HFFc6 (cell line): ENCODE results near the gene ADNP. TPM values are rescaled to one million over a fixed set of nuclear protein-coding genes. Genes with fewer than 3 reads are reported as not detected.

Source experiments
- DNase-seq: peaks from one replicate; pipeline ENCODE4 v3.0.0-alpha.2; 2018
- H3K27ac Mint-ChIP-seq: 2 replicates; pipeline ENCODE4 v1.8.0; 2020; ENCODE audit warnings: mild to moderate bottlenecking, mixed read lengths
- H3K27me3 Mint-ChIP-seq: 2 replicates; pipeline ENCODE4 v1.8.0; 2021; ENCODE audit warnings: mild to moderate bottlenecking, moderate library complexity, mixed read lengths; ENCODE audit not compliant: insufficient read depth
- H3K36me3 Mint-ChIP-seq: 2 replicates; pipeline ENCODE4 v1.8.0; 2021; ENCODE audit warnings: low read depth, mixed read lengths
- H3K4me1 Mint-ChIP-seq: 2 replicates; pipeline ENCODE4 v1.8.0; 2020; ENCODE audit warnings: low read depth, mixed read lengths
- H3K4me3 Mint-ChIP-seq: 2 replicates; pipeline ENCODE4 v1.8.0; 2020; ENCODE audit warnings: mild to moderate bottlenecking, moderate library complexity, mixed read lengths
- H3K9me3 Mint-ChIP-seq: 2 replicates; pipeline ENCODE4 v1.8.0; 2020; ENCODE audit warnings: mild to moderate bottlenecking, mixed read lengths
- CTCF ChIP-seq: fragments of 200-600 bp; sonication (generic); IDR thresholded peaks from 2 replicates; pipeline ENCODE4 v1.5.0; 2021; ENCODE audit warnings: antibody characterized with exemption, mild to moderate bottlenecking
- total RNA-seq, 6 experiments: library from RNA; stranded (reverse); fragmentation: NEBNext Ultra II Directional; extraction: Animal tissue kit (Norgen Biotek cat#: 25700); gene quantifications; 2 replicates in 1 of 6; 3 replicates in 5 of 6; pipeline ENCODE4 v1.2.3, GENCODE V29; 2021

ADNP gene
- total RNA-seq, 6 experiments from 2014 or later = 56.5 to 68.8 (median 57.3) TPM

DNA sequence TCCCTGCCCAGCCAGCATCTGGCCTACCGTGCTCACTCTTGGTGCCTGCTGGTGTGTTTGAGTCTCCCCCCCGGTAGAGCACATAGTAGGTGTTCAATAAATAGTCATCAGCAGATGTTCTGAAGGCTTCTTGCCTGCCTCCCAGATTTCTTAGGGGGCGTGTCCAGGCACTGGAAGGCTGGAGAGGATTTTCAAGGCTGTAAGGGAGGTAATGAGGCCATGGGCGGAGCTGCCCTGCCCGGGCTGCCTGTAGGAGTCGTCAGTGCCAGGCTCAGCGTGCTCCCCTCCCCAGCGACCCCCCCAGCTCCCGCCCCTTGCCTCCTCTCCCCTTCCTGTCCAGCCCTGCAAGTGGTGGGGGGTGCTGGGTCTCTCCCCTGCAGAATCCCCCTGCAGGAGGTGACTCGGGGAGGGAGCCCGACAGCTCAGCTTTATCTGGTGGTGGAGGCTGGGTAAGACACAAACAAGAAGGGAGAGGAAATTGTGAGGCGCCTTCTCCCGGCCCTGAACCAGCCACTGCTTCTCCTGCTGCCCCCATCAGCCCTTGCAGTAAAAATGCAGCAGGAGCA lies 80.4 kb downstream of the ADNP start:
- Mint-ChIP-seq H3K27me3 (peaks cover 4% of the 10 kb centered on the region), H3K4me1 (peaks cover 16% of the 10 kb centered on the region), H3K27ac (no peak overlapping the region), H3K9me3 (no peaks in the 10 kb centered on the region), H3K36me3 (no peaks in the 10 kb centered on the region), H3K4me3 (no peak overlapping the region)
- no peak for DNase-seq
- no peak for TF ChIP-seq CTCF

- no peak for DNase-seq
- Mint-ChIP-seq H3K9me3 (no peaks in the 10 kb centered on the region), H3K4me1 (peaks cover 22% of the 10 kb centered on the region), H3K36me3 (no peaks in the 10 kb centered on the region), H3K27me3 (peaks cover 4% of the 10 kb centered on the region), H3K27ac (no peak overlapping the region), H3K4me3 (no peak overlapping the region; the same call in 1 of the 2 replicates)
- no peak for TF ChIP-seq CTCF
Measured at GRCh38 chr20:50848846-50849673, 82.2 kb downstream of the ADNP start.

GRCh38 chr20:50848341-50848808 lies 82.9 kb downstream of the ADNP start:
- DNase-seq = no peak
- no peak overlapping the region for H3K27ac Mint-ChIP-seq
- no peak overlapping the region; the same call in 1 of the 2 replicates for H3K4me3 Mint-ChIP-seq
- H3K4me1 Mint-ChIP-seq = peaks cover 22% of the 10 kb centered on the region
- no peak for TF ChIP-seq CTCF
- no peaks in the 10 kb centered on the region for H3K36me3 Mint-ChIP-seq
- H3K27me3 Mint-ChIP-seq = peaks cover 4% of the 10 kb centered on the region
- H3K9me3 Mint-ChIP-seq = no peaks in the 10 kb centered on the region

DNA sequence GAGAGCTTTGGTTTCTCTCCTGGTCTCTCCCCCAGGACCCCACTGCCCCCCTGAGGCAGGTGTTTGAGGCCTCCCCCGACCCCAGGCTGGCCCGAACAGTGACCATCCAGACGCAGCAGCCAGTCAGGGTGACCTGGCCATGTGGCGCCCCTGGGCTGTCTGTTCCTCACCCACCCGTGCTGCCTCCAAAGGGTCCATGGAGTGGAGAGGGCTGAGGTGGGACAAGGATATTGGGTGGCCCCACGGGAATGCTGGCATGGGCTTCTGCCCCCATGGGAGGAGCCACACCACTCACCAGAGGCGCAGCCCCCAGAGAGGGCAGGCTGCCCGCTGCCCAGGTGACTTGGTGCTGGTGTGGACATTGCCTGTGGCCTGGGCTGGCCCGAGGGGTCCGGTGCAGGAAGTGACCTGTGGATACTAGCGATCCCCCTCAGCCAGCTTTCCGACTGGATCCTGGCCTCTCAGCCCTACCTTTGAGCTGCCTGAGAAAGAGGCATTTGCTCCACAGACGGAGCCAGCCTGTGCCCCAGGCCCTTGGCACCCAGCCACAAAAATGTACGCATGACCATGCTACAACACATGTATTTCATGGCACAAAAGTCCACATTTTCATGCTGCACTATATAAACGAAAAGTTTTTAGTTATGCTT lies 85.5 kb downstream of the ADNP start:
- Mint-ChIP-seq H3K4me3 (no peak overlapping the region), H3K36me3 (no peaks in the 10 kb centered on the region), H3K27ac (no peak overlapping the region), H3K9me3 (no peaks in the 10 kb centered on the region), H3K4me1 (peaks cover 22% of the 10 kb centered on the region), H3K27me3 (peaks cover 4% of the 10 kb centered on the region)
- DNase-seq = no peak
- TF ChIP-seq CTCF = no peak

- no peak overlapping the region for H3K4me3 Mint-ChIP-seq
- H3K4me1 Mint-ChIP-seq = peaks cover 22% of the 10 kb centered on the region
- peaks cover 4% of the 10 kb centered on the region for H3K27me3 Mint-ChIP-seq
- H3K36me3 Mint-ChIP-seq = no peaks in the 10 kb centered on the region
- H3K27ac Mint-ChIP-seq = no peak overlapping the region
- DNase-seq = peak; percentile 52
- H3K9me3 Mint-ChIP-seq = no peaks in the 10 kb centered on the region
- no peak for TF ChIP-seq CTCF
Measured at GRCh38 chr20:50844430-50845100, 86.7 kb downstream of the ADNP start.
